Type B pancreatic cell (in vitro differentiated cells): Measurements from ENCODE around the gene RAB40C. TPM values are rescaled to one million over a fixed set of nuclear protein-coding genes. Genes with fewer than 3 reads are reported as not detected.

ENCODE experiments used
- DNase-seq: peaks from one replicate; pipeline ENCODE4 v3.0.0; 2021; ENCODE audit warnings: mixed read lengths; ENCODE audit not compliant: unreplicated experiment; ENCODE audit errors: extremely low spot score
- H3K27ac Mint-ChIP-seq: 2 replicates; pipeline ENCODE4 v1.8.0; 2021; ENCODE audit warnings: mild to moderate bottlenecking, mixed read lengths
- H3K27me3 Mint-ChIP-seq: 2 replicates; pipeline ENCODE4 v1.8.0; 2021; ENCODE audit warnings: mixed read lengths
- H3K36me3 Mint-ChIP-seq: 2 replicates; pipeline ENCODE4 v1.8.0; 2021; ENCODE audit warnings: mixed read lengths
- H3K4me1 Mint-ChIP-seq: one replicate; pipeline ENCODE4 v1.8.0; 2021; ENCODE audit warnings: mixed read lengths; ENCODE audit not compliant: unreplicated experiment
- H3K4me3 Mint-ChIP-seq: 2 replicates; pipeline ENCODE4 v1.8.0; 2021; ENCODE audit warnings: mild to moderate bottlenecking, mixed read lengths
- H3K9me3 Mint-ChIP-seq: 2 replicates; pipeline ENCODE4 v1.8.0; 2021; ENCODE audit warnings: mixed read lengths
- total RNA-seq: library from RNA; stranded (reverse); gene quantifications from 2 replicates; pipeline ENCODE4 v1.2.1, GENCODE V29; 2021; ENCODE audit warnings: low replicate concordance
- TF ChIP-seq, protein P1 (sequence below): fragments of 200-600 bp; sonication (generic); conservative IDR thresholded peaks from 2 replicates; pipeline ENCODE4 v1.5.0; 2021; ENCODE audit warnings: antibody characterized with exemption, mild to moderate bottlenecking

The RAB40C gene
- total RNA-seq, 1 donor from 2014 or later = 26.5 TPM

DNA sequence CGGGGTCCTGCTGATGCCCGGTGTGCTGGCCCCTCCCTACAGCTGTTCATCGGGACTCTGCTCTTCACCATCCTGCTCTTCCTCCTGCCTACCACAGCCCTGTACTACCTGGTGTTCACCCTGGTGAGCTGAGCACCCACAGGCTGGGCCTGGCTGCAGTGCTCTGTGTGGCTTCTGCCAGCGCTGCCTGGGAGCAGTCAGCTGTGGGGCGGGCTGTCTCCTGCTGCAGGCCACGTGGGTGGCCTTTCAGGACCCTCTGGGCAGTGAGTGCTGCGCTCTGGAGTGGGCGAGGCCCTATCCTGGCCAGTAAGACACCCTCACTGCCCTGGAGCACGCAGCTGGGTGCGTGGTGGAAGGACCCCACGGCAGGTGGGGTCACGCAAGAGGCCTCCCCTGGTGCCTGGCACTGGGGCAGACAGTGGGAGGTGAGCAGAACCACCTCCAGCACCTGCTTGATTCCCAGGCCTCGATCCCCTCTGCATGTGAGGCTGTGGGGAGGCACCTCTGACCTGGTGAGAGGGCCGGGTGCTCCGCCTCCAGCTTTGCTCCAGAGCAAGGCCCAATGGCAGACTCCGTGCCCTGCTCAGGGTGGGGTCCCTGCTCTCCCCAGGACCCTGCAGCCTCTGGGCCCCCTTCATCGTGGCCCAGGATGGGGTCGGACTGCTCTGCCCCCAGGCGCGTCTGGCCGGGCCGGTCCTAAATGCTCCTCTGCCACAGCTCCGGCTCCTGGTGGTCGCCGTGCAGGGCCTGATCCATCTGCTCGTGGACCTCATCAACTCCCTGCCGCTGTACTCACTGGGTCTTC is 9.5 kb upstream of the RAB40C start:
- TF ChIP-seq, protein P1, sequence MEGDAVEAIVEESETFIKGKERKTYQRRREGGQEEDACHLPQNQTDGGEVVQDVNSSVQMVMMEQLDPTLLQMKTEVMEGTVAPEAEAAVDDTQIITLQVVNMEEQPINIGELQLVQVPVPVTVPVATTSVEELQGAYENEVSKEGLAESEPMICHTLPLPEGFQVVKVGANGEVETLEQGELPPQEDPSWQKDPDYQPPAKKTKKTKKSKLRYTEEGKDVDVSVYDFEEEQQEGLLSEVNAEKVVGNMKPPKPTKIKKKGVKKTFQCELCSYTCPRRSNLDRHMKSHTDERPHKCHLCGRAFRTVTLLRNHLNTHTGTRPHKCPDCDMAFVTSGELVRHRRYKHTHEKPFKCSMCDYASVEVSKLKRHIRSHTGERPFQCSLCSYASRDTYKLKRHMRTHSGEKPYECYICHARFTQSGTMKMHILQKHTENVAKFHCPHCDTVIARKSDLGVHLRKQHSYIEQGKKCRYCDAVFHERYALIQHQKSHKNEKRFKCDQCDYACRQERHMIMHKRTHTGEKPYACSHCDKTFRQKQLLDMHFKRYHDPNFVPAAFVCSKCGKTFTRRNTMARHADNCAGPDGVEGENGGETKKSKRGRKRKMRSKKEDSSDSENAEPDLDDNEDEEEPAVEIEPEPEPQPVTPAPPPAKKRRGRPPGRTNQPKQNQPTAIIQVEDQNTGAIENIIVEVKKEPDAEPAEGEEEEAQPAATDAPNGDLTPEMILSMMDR = no peak
- Mint-ChIP-seq H3K27ac (no peak overlapping the region), H3K36me3 (no peaks in the 10 kb centered on the region), H3K9me3 (no peaks in the 10 kb centered on the region), H3K4me3 (no peak overlapping the region), H3K27me3 (no peaks in the 10 kb centered on the region), H3K4me1 (peaks cover 1% of the 10 kb centered on the region)
- DNase-seq = no peak

GRCh38 chr16:580946-581498 is 8.8 kb upstream of the RAB40C start:
- TF ChIP-seq, protein P1 = no peak
- Mint-ChIP-seq H3K27ac (no peak overlapping the region), H3K4me3 (no peak overlapping the region), H3K36me3 (no peaks in the 10 kb centered on the region), H3K27me3 (no peaks in the 10 kb centered on the region), H3K4me1 (peaks cover 8% of the 10 kb centered on the region), H3K9me3 (no peaks in the 10 kb centered on the region)
- no peak for DNase-seq

- no peak overlapping the region for H3K27ac Mint-ChIP-seq
- no peaks in the 10 kb centered on the region for H3K27me3 Mint-ChIP-seq
- no peaks in the 10 kb centered on the region for H3K36me3 Mint-ChIP-seq
- TF ChIP-seq, protein P1 = no peak
- H3K9me3 Mint-ChIP-seq = no peaks in the 10 kb centered on the region
- H3K4me1 Mint-ChIP-seq = peaks cover 8% of the 10 kb centered on the region
- no peak overlapping the region for H3K4me3 Mint-ChIP-seq
- no peak for DNase-seq
These were observed 7.7 kb upstream of the RAB40C start for GRCh38 chr16:582218-582613.

GRCh38 chr16:582614-583331 is 7.1 kb upstream of the RAB40C start:
- no peaks in the 10 kb centered on the region for H3K9me3 Mint-ChIP-seq
- TF ChIP-seq, protein P1 = no peak
- H3K27me3 Mint-ChIP-seq = no peaks in the 10 kb centered on the region
- no peaks in the 10 kb centered on the region for H3K36me3 Mint-ChIP-seq
- no peak for DNase-seq
- no peak overlapping the region for H3K27ac Mint-ChIP-seq
- H3K4me1 Mint-ChIP-seq = peaks cover 11% of the 10 kb centered on the region
- no peak overlapping the region for H3K4me3 Mint-ChIP-seq

DNA sequence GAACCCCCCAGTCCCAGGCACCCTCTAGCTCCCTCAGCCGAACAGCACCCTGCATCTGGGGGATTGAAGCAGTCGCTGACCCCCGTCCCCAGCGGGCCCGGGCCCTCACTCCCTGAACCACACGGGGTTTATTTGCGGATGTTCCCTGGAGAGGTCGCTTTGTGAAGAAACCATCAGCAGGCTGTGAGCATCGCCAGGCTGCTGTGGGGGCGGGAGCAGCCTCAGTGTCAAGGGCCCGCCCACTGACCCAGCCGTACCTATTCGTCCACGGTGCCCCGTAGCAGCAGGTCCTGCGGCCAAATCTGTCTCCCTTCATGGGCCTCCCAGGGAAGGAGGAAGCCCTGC is 6.4 kb upstream of the RAB40C start:
- no peaks in the 10 kb centered on the region for H3K36me3 Mint-ChIP-seq
- H3K27me3 Mint-ChIP-seq = no peaks in the 10 kb centered on the region
- no peak overlapping the region for H3K4me3 Mint-ChIP-seq
- no peak for DNase-seq
- H3K4me1 Mint-ChIP-seq = peaks cover 11% of the 10 kb centered on the region
- no peak overlapping the region for H3K27ac Mint-ChIP-seq
- H3K9me3 Mint-ChIP-seq = no peaks in the 10 kb centered on the region
- TF ChIP-seq, protein P1 = no peak
